ENCODE measurements around the gene LRRC36.

LRRC36 gene, protein sequence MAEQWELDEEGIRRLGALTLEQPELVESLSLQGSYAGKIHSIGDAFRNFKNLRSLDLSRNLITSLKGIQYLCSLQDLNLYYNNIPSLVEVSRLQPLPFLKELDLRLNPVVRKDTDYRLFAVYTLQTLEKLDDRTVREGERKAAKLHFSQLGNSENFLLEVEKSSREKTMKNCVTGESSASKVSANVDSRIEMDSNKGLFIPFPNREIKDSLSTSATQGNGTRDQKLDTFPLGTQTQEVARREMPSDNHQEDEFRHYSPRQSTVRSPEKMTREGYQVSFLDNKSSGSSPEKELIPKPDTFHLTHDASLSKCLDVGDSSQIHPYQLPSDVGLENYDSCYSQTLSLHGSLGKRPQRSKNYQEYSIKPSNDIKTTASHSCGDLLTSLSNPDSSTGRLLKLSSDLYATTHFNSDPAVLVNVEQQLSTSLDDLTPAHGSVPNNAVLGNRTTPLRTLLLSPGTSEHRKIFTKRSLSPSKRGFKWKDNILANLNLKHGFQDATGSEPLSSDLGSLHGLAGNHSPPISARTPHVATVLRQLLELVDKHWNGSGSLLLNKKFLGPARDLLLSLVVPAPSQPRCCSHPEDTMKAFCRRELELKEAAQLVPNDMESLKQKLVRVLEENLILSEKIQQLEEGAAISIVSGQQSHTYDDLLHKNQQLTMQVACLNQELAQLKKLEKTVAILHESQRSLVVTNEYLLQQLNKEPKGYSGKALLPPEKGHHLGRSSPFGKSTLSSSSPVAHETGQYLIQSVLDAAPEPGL

DNA sequence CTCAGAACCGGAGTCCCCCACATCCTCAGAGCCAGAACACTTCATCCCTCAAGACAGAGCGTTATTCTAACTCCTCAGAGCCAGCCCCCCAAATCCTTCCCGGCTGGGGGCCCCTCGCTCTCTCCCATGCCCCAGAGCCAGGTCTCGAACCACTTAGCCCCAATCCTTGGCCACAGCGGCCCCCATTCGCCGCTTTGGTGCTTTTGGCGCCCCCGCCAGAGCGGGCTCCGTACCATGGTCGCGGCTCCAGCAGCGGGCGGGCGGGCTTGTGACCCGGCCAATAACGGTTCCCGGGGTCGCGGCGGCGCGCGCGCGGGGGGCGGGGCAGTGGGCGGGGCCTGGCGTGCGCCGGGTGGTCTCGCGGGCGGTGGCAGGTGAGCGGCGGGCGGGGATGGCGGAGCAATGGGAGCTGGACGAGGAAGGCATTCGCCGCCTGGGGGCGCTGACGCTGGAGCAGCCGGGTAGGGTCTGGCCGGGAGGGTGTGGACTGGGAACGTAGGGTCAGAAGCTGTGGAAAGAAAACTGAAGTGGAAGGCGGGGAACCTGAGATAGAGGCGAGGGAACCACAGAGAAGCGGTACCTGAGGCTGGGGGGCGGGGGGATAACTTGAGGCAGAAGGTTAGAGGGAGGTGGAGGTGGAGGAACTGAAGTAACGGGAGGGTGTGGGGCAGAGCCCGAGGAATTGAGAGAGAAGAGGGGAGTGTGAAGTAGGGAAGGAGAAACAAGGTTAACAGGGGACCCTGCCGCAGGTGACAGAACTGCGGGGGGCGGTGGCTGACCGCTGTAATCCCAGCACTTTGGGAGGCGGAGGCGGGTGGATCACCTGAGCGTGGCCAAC is at the start of gene LRRC36, which contains the start of gene KCTD19:
LRRC36 (plus strand) TSS at position 344 of the 838 bp plus-strand sequence; CDS start at position 392, 48 bp downstream.
KCTD19 (minus strand) TSS at position 270 of the 838 bp plus-strand sequence; CDS start at position 236, 34 bp downstream.
- no peak for DNase-seq

DNA sequence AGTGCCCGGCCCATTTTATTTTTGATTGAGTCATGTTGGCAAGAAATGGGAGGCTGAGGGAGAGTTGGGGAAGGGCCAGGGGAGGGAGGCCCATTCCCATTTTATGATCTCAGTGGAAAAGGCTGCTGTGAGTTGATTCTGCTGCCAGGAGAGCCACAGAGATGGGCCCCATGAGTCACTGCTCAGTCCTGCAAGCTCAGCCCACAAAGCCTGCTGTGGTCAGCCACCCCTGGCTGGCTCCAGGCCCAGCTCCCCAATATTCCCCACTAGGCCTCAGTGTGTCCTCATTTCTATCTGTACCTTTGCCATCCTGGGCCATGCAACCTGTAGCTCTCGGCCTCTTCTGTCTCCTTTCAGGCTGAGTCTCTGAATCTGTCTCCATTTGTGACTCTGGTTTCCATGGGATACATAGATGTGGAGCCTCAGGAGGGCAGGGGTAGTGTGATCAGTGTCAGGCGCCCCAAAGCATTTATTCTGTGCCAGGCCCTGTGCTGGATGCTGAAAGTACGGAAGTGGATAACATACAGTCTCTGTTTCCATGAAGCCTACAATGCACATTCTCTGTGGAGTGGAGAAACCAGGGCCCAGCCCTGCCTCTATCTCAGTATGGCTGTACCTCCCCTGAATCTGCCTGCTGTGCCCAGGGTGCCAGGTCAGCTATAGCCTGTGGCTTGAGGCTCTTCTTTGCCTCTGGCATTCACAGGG is 49.2 kb upstream of the LRRC36 start:
- DNase-seq = no peak

GRCh38 chr16:67277999-67278772 is 48.4 kb upstream of the LRRC36 start:
- DNase-seq = no peak

DNA sequence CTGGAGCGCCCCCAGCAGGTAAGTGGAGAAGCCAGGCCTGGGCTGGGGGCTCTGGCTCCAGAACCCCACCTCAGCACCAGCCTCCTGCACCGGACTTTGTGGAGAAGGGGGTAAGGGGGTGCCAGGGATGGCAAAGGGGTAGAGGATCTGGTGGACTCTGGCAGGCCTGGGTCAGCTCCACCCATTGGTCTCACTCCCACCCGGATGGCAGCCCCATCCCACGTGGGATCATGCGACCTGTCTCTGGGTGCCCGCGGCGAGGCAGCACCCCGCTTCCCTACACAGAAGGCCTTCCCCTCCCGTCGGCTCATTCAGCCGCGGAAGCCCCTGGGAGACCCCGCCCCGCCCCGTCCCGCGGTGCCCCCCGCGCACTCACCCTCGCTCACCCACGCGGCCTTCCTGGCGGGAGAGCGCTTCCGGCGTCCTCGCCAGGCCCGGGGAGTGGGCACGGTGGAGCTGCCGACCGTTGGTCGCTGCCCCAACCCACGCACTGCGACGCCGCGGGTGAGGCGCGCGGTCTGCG is 47.8 kb upstream of the LRRC36 start:
- peak; percentile 24 for DNase-seq

GRCh38 chr16:67279296-67280089 is 47.1 kb upstream of the LRRC36 start, which contains the start of gene PLEKHG4:
Gene PLEKHG4 (plus strand): TSS chr16:67279532. CDS start chr16:67280045, 513 bp downstream.
- peak; percentile 46 for DNase-seq

GRCh38 chr16:67280090-67281015 is 46.3 kb upstream of the LRRC36 start:
- DNase-seq = no peak

- no peak for DNase-seq
These were observed 44.8 kb upstream of the LRRC36 start for GRCh38 chr16:67281536-67282446.

DNA sequence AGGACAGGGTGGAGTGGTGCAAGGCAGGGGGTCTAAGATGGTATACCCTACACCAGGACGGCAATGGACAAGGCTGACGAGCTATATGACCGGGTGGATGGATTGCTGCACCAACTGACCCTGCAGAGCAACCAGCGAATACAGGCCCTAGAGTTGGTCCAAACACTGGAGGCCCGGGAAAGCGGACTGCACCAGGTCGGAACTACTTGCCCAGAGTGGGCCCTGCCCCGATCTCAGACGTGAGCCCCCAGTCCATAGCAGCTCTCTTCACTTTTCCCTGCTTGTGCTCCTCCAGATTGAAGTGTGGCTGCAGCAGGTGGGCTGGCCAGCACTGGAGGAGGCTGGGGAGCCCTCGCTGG is 44.2 kb upstream of the LRRC36 start:
- no peak for DNase-seq

- DNase-seq = no peak
These were observed 43.4 kb upstream of the LRRC36 start for GRCh38 chr16:67283039-67283825.

- no peak for DNase-seq
These were observed 42.6 kb upstream of the LRRC36 start for GRCh38 chr16:67283826-67284555.

DNA sequence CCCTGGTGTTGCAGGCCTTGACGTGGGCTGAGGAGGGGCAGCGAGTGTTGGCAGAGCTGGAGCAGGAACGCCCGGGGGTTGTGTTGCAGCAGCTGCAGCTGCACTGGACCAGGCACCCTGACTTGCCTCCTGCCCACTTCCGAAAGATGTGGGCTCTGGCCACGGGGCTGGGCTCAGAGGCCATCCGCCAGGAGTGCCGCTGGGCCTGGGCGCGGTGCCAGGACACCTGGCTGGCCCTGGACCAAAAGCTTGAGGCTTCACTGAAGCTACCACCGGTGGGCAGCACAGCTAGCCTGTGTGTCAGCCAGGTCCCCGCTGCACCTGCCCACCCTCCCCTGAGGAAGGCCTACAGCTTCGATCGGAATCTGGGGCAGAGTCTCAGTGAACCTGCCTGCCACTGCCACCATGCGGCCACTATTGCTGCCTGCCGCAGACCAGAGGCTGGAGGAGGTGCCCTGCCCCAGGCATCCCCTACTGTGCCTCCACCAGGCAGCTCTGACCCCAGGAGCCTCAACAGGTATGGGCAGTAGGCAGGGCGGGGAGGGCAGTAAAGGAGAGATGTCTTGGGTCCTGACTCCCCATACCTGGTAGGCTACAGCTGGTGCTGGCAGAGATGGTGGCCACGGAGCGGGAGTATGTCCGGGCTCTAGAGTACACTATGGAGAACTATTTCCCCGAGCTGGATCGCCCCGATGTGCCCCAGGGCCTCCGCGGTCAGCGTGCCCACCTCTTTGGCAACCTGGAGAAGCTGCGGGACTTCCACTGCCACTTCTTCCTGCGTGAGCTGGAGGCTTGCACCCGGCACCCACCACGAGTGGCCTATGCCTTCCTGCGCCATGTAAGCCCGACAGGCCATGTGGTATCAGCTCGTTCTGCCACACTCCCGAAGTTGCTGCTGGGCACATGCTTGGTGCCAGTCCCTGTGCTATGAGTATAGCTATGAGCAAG is 41.6 kb upstream of the LRRC36 start:
- no peak for DNase-seq

GRCh38 chr16:67286441-67287235 is 40.0 kb upstream of the LRRC36 start:
- DNase-seq = no peak

- DNase-seq = no peak
These were observed 38.7 kb upstream of the LRRC36 start for GRCh38 chr16:67287960-67288359.

GRCh38 chr16:67291461-67291860 is 35.2 kb upstream of the LRRC36 start:
- DNase-seq = no peak

Measured in KG1 (cell line).